Nephron progenitor cell (in vitro differentiated cells): ENCODE data around the gene TNFRSF4.
A peak's percentile ranks its signal among the peaks of the same experiment; 100 is the strongest.

Experiments
- DNase-seq: peaks from one replicate; pipeline ENCODE4 v3.0.0; 2021
- H3K27ac Mint-ChIP-seq: 2 replicates; pipeline ENCODE4 v1.8.0; 2021; ENCODE audit warnings: mild to moderate bottlenecking, moderate library complexity, mixed read lengths
- H3K27me3 Mint-ChIP-seq: 2 replicates; pipeline ENCODE4 v1.8.0; 2021; ENCODE audit warnings: mild to moderate bottlenecking, low read depth, mixed read lengths; ENCODE audit not compliant: poor library complexity
- H3K36me3 Mint-ChIP-seq: 2 replicates; pipeline ENCODE4 v1.8.0; 2021; ENCODE audit warnings: low read depth, mixed read lengths
- H3K4me1 Mint-ChIP-seq: 2 replicates; pipeline ENCODE4 v1.8.0; 2021; ENCODE audit warnings: mixed read lengths
- H3K4me3 Mint-ChIP-seq: 2 replicates; pipeline ENCODE4 v1.8.0; 2021; ENCODE audit warnings: mild to moderate bottlenecking, moderate library complexity, mixed read lengths
- H3K9me3 Mint-ChIP-seq: 2 replicates; pipeline ENCODE4 v1.8.0; 2021; ENCODE audit warnings: mild to moderate bottlenecking, moderate library complexity, mixed read lengths
- TF ChIP-seq, protein P1 (sequence below): fragments of 200-600 bp; sonication (generic); IDR thresholded peaks from 2 replicates; pipeline ENCODE4 v1.5.0; 2021; ENCODE audit warnings: antibody characterized with exemption

Gene TNFRSF4

GRCh38 chr1:1166642-1167397, 47.1 kb downstream of the TNFRSF4 start:
- no peaks in the 10 kb centered on the region for H3K9me3 Mint-ChIP-seq
- H3K36me3 Mint-ChIP-seq: no peaks in the 10 kb centered on the region
- H3K4me1 Mint-ChIP-seq: peaks cover 30% of the 10 kb centered on the region
- peaks cover 18% of the 10 kb centered on the region for H3K27me3 Mint-ChIP-seq
- H3K27ac Mint-ChIP-seq: no peak overlapping the region
- peak; percentile 26 for DNase-seq
- H3K4me3 Mint-ChIP-seq: no peak overlapping the region
- TF ChIP-seq, protein P1, sequence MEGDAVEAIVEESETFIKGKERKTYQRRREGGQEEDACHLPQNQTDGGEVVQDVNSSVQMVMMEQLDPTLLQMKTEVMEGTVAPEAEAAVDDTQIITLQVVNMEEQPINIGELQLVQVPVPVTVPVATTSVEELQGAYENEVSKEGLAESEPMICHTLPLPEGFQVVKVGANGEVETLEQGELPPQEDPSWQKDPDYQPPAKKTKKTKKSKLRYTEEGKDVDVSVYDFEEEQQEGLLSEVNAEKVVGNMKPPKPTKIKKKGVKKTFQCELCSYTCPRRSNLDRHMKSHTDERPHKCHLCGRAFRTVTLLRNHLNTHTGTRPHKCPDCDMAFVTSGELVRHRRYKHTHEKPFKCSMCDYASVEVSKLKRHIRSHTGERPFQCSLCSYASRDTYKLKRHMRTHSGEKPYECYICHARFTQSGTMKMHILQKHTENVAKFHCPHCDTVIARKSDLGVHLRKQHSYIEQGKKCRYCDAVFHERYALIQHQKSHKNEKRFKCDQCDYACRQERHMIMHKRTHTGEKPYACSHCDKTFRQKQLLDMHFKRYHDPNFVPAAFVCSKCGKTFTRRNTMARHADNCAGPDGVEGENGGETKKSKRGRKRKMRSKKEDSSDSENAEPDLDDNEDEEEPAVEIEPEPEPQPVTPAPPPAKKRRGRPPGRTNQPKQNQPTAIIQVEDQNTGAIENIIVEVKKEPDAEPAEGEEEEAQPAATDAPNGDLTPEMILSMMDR: no peak

- Mint-ChIP-seq H3K4me1 (peaks cover 30% of the 10 kb centered on the region), H3K36me3 (no peaks in the 10 kb centered on the region), H3K9me3 (no peaks in the 10 kb centered on the region), H3K27ac (peak overlapping the region; percentile 45), H3K4me3 (peak overlapping the region; percentile 53), H3K27me3 (peaks cover 18% of the 10 kb centered on the region)
- peak; percentile 18 for DNase-seq
- TF ChIP-seq, protein P1: no peak
These were observed 48.0 kb downstream of the TNFRSF4 start for GRCh38 chr1:1165900-1166421.

GRCh38 chr1:1165485-1165884, 48.5 kb downstream of the TNFRSF4 start:
- Mint-ChIP-seq H3K27ac (peak overlapping the region; percentile 45), H3K36me3 (no peaks in the 10 kb centered on the region), H3K4me3 (peak overlapping the region; percentile 53), H3K27me3 (peaks cover 17% of the 10 kb centered on the region), H3K9me3 (no peaks in the 10 kb centered on the region), H3K4me1 (peaks cover 30% of the 10 kb centered on the region)
- TF ChIP-seq, protein P1: no peak
- DNase-seq: no peak

GRCh38 chr1:1164701-1165451, 49.1 kb downstream of the TNFRSF4 start:
- Mint-ChIP-seq H3K36me3 (no peaks in the 10 kb centered on the region), H3K27ac (no peak overlapping the region), H3K27me3 (peaks cover 11% of the 10 kb centered on the region), H3K9me3 (no peaks in the 10 kb centered on the region), H3K4me3 (no peak overlapping the region), H3K4me1 (peaks cover 24% of the 10 kb centered on the region)
- DNase-seq: peak; percentile 39
- TF ChIP-seq, protein P1: no peak

DNA sequence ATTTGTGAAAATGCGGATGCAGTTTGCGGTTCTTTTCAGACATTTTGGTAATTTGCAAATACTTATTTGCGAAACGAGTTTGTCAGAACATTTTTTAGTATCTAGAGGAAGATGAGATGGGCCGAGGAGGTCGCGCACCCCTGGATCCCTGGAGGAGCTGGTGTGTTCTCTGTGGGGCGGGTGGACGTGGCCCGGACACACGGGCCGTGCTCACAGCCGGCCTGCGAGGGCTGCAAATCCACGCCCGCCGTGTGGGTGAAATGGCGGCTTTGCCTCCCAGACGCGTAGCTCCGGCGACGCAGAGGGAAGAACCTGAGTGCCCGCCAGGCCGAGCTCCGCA, 49.6 kb downstream of the TNFRSF4 start:
- Mint-ChIP-seq H3K27me3 (peaks cover 10% of the 10 kb centered on the region), H3K9me3 (no peaks in the 10 kb centered on the region), H3K27ac (peak overlapping the region; percentile 71), H3K36me3 (no peaks in the 10 kb centered on the region), H3K4me1 (peaks cover 23% of the 10 kb centered on the region), H3K4me3 (peak overlapping the region; percentile 58)
- DNase-seq: no peak
- TF ChIP-seq, protein P1: no peak
